Activated CD8-positive, alpha-beta memory T cell treated with anti-CD3 and anti-CD28 coated beads for 36 hours (primary cell): ENCODE data around the gene ITGB3. TPM values are rescaled to one million over a fixed set of nuclear protein-coding genes. Genes with fewer than 3 reads are reported as not detected.
"Not testable (repeated sequence)": the region's sequence is repeated elsewhere in the genome, so short reads cannot be mapped to it uniquely, and the experiment has no call there.

Experiments used
- CTCF ChIA-PET: fragments of 350-600 bp; sonication (Branson Sonifier 250); formaldehyde crosslinking; loops from one replicate; lab custom pipeline; 2021; ENCODE audit warnings: antibody characterized with exemption; lab: Charles Lee
- POLR2A ChIA-PET: fragments of 350-600 bp; sonication (Branson Sonifier 250); formaldehyde crosslinking; loops from one replicate; lab custom pipeline; 2021; ENCODE audit warnings: antibody characterized with exemption; lab: Charles Lee
- total RNA-seq, 2 experiments: library from RNA; stranded (reverse); gene quantifications; one replicate each; pipeline ENCODE4 v1.2.3, GENCODE V29; 2021

The ITGB3 gene
- total RNA-seq, 2 experiments from 2014 or later: 0.04 TPM; not detected in 1

DNA sequence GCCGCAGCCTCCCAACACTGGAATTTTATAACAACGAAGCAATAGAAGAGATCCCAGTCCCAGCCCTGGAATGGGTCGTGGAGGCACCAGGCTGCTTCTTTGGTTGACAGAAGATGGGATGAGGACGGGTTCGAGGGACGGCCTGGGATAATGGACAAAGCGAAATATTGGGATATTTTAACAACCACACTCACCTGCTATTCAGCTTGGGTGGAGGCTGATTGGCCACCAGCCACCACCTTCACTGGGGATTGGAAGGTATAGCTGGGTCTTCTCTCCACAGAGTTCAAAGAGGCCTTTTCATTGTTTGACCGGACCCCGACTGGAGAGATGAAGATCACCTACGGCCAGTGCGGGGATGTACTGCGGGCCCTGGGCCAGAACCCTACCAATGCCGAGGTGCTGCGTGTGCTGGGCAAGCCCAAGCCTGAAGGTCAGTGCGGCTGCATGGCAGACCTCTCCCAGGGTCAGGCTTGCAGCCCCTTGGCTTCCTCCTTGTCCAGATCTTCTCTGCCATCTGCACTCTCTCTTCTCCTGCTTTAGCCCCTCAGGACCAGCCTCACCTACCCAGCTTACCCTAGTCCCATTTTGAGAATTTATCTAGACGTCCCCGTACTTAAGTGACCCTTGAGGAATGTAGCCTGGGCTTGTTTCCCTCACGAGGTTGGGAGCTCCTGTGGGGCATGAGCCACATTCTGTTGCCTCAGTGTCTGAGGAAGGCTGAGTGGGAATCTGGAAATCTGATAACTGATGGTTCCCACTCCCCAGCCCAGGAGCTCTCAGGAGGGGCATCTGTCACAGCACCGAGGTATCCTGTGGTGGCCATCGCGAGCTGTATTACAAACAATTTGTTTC, 33.8 kb upstream of the ITGB3 start:
- POLR2A ChIA-PET: interaction anchor here (0.6 to 1.6 kb wide), 3 partner anchors 16 to 104 kb away, joined by 3 to 4 read pairs (median 4); partner anchors contain the start of gene EFCAB13

DNA sequence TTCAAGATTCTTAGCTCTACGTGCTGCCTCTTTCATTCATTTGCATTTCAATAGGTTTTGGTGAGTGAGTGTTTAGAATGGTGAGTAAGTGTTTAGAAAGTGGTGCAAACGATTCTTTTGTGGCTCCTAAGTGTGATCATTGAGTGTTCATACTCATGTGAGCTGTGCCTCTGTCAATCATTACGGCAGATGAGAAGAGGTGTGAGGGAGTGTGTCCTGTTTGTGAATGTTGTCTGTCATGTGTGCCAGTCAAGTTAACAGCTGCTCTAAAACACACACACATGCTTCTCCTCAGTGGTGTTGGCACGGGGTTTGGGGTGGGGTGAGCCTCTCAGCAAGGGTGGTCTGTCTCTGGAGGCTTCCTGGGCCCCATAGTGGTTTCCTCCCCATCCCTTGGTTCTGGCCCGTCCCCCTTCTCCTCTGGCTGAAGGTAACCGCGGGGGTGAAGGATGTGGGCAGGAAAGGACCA, 33.1 kb upstream of the ITGB3 start:
- CTCF ChIA-PET: interaction anchor here (1.3 kb wide), 1 partner anchor 13 kb away, joined by 5 read pairs; no protein-coding TSS in a partner anchor
- POLR2A ChIA-PET: interaction anchor here (0.6 to 1.6 kb wide), 3 partner anchors 16 to 103 kb away, joined by 3 to 4 read pairs (median 4); partner anchors contain the start of gene EFCAB13

More for the DNA sequence above, 33.8 kb upstream of the ITGB3 start:
- CTCF ChIA-PET: interaction anchor here (1.3 kb wide), 2 partner anchors 9 to 12 kb away, joined by 3 to 5 read pairs; no protein-coding TSS in a partner anchor

GRCh38 chr17:47221154-47221553, 32.5 kb upstream of the ITGB3 start:
- CTCF ChIA-PET: interaction anchor here (1.3 kb wide), 1 partner anchor 13 kb away, joined by 5 read pairs; no protein-coding TSS in a partner anchor
- POLR2A ChIA-PET: interaction anchor here (1.6 kb wide), 1 partner anchor 103 kb away, joined by 4 read pairs; the partner anchor contains the start of gene EFCAB13

DNA sequence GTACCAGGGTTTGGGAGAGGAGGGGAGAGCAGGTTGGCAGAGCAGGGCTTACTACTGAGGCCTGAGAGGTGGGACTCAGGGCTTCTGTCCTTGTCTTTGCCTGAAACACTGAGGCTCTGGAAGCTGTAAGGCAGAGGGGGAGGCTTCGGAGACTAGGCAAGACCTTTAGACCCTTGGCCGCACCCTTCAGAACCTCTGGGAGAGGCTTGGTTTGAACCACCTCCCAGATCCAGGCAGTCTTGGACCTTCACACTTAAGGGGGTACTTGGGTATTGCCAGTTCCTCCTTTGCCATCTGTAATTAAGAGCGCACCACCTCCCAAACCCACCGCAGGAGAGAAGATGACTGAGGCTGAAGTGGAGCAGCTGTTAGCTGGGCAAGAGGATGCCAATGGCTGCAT, 31.6 kb upstream of the ITGB3 start:
- CTCF ChIA-PET: no interaction called here
- POLR2A ChIA-PET: no interaction called here

DNA sequence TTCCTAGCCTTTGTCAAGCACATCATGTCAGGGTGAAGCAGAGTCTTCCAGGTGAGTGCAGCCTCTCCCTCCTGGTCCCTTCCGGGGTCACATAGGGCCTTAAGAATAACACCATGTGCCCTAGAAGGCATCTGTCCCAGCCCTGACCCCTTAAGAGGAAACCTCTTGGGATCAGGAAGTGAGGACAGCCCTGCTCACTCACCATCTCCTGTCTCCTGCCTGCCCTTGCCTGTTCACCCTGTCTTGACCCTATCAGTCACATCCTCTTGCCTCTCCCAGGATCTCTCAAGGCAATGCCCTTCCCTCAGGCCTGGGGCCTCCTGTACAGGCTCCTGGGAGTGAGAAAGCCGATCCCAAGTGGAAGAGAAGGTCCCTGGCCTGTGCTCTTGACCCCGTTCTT, 30.6 kb upstream of the ITGB3 start:
- ChIA-PET CTCF (no interaction called here), POLR2A (no interaction called here)

GRCh38 chr17:47223460-47223859, 30.2 kb upstream of the ITGB3 start:
- ChIA-PET CTCF (no interaction called here), POLR2A (no interaction called here)

GRCh38 chr17:47224077-47224476, 29.6 kb upstream of the ITGB3 start:
- POLR2A ChIA-PET, CTCF ChIA-PET: not testable (repeated sequence)

DNA sequence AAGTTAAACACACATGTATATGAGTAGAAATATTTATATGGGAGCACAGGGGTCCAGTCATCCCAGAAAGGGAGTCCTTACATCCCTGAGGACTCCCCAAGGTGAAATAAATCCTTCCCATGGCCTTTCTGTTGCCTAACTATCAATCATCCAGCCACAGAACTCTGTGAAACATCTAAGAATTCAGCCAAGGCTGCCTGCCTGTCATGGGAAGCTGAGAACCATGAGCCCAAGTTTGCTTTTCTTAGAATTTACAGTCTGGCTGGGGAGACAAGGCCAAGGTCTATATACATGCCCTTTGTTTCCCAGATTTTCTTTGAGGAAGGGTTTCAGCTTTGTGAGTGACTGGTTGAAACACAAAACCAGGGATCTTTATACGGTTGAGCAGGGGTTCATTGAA, 28.7 kb upstream of the ITGB3 start:
- POLR2A ChIA-PET: no interaction called here
- CTCF ChIA-PET: no interaction called here

GRCh38 chr17:47225436-47225858, 28.2 kb upstream of the ITGB3 start:
- ChIA-PET CTCF (no interaction called here), POLR2A (no interaction called here)

- ChIA-PET CTCF (no interaction called here), POLR2A (no interaction called here)
Measured at GRCh38 chr17:47225911-47226688, 27.5 kb upstream of the ITGB3 start.

DNA sequence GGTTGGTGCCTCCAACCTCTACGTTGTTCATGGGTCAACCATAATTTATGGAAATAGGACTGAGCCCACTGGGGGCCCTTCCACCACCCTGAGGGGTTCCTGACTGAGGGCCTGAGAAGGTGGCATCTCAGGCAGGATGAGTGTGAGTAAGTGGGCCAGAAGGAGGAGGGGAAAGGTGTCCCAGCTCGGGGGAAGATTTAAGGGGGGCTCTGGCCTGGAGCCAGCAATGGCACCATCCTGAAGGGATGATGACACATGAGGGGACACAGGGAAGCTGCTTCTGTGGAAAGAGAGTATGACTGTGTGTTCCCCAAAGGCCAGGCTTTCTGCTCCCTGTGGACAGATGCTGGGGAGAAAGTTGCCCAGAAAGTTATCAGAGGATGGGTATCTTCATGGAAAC, 25.8 kb upstream of the ITGB3 start:
- ChIA-PET POLR2A (no interaction called here), CTCF (interaction anchor here (3.0 kb wide), 1 partner anchor 88 kb away, joined by 16 read pairs; no protein-coding TSS in a partner anchor)

DNA sequence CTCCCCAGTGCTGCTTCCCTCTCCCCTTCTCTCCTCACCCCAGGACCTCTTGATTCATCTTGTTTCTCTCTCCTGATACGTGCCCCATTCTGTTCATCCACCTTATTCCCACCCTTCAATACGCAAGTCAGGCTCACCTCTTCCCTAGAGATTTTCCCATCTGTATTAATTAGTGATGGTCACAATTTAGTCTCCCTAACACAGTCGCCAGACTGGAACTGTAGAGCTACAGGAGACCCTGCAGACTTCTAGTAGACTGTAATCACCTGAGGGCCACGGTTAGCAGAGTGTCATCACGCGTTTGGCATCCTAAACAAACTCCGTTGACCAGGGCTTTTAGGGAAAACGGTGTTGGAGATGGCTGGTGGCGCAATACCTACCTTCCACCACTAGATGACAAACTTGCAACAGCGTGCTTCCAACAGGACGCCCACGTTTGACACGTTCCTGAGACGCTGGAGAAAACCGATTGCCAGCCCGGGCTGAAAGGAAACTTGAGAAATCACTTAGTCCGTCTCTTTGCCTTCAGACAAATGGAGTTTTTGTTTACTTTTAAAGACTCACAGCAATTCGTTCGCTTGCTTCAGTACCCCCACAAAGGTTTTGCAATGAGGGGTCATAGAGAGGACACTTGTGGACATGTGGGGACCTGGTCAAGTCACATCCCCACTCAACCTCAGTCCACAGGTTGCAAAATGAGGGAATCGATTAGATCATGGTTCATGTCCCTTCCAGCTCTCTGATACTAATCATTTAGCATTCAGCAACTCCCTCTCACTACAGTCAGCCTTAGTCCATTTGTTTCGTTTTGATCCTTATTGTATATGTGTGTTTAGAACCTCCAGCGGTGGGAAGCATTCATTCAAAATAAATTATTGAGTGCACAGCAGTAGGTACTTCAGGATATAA, 23.8 kb upstream of the ITGB3 start:
- ChIA-PET POLR2A (interaction anchor here (0.9 kb wide), 1 partner anchor 94 kb away, joined by 4 read pairs; the partner anchor contains the start of gene EFCAB13), CTCF (interaction anchor here (0.7 to 3.0 kb wide), 8 partner anchors 10 to 130 kb away, joined by 3 to 16 read pairs (median 3); partner anchors contain the start of gene MYL4)

DNA sequence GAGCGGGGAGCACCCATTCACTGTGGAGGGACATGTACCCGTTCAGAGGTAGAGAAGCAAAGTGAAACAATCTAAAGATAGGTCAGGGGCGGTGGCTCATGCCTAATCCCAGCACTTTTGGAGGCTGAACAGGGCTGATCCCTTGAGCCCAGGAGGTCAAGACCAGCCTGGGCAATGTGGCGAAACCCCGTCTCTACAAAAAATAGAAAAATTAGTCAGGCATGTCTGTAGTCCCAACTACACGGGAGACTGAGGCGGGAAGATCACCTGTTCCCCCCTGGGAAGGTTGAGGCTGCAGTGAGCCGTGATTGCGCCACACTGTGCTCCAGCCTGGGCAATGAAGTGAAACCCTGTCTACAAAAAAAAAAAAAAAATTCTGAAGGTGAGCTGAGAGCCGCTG, 22.8 kb upstream of the ITGB3 start:
- ChIA-PET CTCF (interaction anchor here (0.8 to 3.0 kb wide), 3 partner anchors 10 to 85 kb away, joined by 3 to 16 read pairs (median 4); no protein-coding TSS in a partner anchor), POLR2A (no interaction called here)

DNA sequence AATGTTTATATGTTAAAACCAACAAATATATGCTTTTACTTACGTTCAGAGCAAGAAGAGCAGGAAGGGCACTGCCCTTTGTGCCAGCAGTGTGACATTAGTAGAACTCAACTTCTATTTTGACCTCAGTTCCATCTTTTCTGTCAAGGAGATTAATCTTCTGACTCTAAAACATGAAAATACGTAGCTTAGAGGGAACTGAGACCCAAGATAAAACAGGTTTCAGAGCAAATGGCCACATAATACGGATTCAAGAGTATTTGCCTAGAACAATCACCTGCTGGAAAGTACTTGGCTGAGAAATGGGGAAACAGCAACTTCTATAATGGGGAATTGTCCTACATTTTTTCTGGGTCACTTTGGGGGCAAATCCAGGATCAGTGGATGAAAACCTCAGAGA, 22.3 kb upstream of the ITGB3 start:
- CTCF ChIA-PET: interaction anchor here (1.1 to 3.6 kb wide), 2 partner anchors 84 to 385 kb away, joined by 3 to 8 read pairs; no protein-coding TSS in a partner anchor
- POLR2A ChIA-PET: no interaction called here

GRCh38 chr17:47231866-47232265, 21.8 kb upstream of the ITGB3 start:
- ChIA-PET CTCF (interaction anchor here (1.1 to 3.6 kb wide), 2 partner anchors 84 to 384 kb away, joined by 3 to 8 read pairs; no protein-coding TSS in a partner anchor), POLR2A (no interaction called here)

DNA sequence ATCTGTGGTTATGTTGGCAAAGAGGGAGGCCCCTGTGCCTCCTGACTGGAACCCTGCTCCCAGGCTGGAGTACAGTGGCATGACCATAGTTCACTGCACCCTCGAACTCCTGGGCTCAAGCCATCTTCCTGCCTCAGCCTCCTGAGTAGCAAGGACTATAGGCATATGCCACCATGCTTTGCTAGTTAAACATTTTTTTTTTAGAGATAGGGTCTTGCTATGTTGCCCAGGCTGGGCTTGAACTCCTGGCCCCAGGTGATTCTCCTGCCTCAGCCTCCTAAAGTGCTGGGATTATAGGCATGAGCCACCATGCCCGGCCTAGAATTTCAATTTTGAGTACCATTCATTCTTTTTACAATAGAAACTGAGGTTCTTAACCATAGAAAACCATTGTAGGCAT, 21.2 kb upstream of the ITGB3 start:
- POLR2A ChIA-PET: no interaction called here

DNA sequence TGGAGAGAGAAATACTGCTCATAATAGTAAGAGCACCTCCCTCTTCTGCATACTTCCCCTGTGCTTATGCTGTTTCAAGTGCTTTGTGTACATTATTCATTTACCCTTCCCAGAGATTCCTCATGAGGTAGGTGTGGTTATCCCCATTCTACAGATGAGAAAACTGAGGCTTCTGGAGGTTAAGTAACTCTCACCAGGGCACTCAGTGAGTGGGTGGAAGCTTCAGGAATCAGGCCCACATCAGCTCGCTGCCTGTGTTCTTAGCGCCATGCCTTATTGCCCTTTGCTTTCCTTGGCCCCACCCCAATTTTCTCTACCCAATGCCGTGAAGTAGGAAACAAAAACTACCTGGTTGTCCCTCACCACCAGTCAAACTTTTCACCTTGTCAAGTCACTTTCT, 18.1 kb upstream of the ITGB3 start:
- ChIA-PET CTCF (no interaction called here), POLR2A (no interaction called here)

More for the DNA sequence above, 21.2 kb upstream of the ITGB3 start:
- CTCF ChIA-PET: interaction anchor here (1.1 to 3.6 kb wide), 2 partner anchors 83 to 384 kb away, joined by 3 to 8 read pairs; no protein-coding TSS in a partner anchor

DNA sequence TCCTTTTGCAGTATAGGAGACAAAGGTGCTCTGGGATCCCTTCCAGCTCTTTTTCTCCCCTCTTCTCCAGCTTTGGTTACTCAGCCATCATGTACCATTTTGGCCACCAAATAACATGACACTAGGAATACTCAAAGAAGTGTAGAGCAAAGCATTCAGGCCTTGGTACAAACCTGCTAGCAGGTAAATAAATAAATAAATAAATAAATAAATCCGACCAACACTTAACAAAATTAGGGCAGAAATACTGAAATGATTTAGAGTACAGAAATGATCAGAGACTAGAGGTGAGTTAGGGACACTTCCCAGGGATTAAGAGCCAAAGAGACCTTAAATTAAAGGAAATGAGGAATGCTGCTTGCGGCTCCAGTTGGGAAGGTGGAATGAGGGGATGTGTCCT, 17.7 kb upstream of the ITGB3 start:
- POLR2A ChIA-PET: no interaction called here
- CTCF ChIA-PET: no interaction called here
